ENCODE results near the gene DESI1.
"Not testable (repeated sequence)": the region's sequence is repeated elsewhere in the genome, so short reads cannot be mapped to it uniquely, and the experiment has no call there.

GRCh38 chr22:41558241-41558630 is 62.6 kb downstream of the DESI1 start:
- not testable (repeated sequence) for TF ChIP-seq CTCF, POLR2A (IDR thresholded peaks at IDR 0.05)
